Measurements from ENCODE around the gene IFNA2.
A peak's percentile ranks its signal among the peaks of the same experiment; 100 is the strongest.
"Not testable (repeated sequence)": the region's sequence is repeated elsewhere in the genome, so short reads cannot be mapped to it uniquely, and the experiment has no call there.

Gene IFNA2

GRCh38 chr9:21381448-21382339, 3.5 kb downstream of the IFNA2 start:
- DNase-seq (ENCODE audit: low spot score), result peak; percentile 14

DNA sequence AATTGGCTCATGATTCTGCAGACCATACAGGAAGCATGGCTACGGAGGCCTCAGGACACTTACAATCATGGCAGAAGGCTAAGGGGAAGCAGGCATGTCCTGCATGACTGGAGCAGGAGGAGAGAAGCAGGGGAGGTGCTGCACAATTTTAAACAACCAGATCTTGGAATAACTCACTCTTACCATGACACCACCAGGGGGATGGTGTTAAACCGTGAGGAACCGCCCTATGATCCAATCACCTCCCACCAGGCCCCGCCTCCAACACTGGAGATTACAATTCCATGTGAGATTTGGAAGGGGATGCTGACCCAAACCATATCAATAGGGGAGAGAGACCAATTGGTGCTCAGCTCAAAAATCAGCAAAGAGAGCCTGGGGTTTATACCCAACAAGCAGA, 13.7 kb downstream of the IFNA2 start:
- not testable (repeated sequence) for DNase-seq (ENCODE audit: low spot score)

GRCh38 chr9:21367957-21368356, 17.2 kb downstream of the IFNA2 start, which contains the start of gene IFNA13:
IFNA13 (minus strand) TSS chr9:21368057; CDS start chr9:21368010, 47 bp downstream.
- DNase-seq (ENCODE audit: low spot score), result no peak

DNA sequence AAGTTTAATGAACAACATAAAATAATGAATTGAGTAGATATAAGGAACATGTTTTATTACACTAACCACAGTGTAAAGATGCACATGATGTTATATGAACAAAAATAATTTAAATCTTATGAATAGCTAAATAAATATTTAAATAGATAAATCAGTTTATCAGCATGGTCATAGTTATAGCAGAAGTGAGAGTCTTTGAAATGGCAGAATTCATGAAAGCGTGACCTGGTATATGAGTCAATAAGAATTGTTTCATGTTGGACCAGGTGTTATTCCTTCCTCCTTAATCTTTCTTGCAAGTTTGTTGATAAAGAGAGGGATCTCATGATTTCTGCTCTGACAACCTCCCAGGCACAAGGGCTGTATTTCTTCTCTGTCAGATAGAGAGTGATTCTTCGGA, 18.0 kb downstream of the IFNA2 start:
- DNase-seq (ENCODE audit: low spot score), result not testable (repeated sequence)

GRCh38 chr9:21362287-21362686, 22.9 kb downstream of the IFNA2 start:
- no peak for DNase-seq (ENCODE audit: low spot score)

- DNase-seq (ENCODE audit: low spot score), result no peak
These were observed 27.4 kb downstream of the IFNA2 start for GRCh38 chr9:21357479-21358460.

DNA sequence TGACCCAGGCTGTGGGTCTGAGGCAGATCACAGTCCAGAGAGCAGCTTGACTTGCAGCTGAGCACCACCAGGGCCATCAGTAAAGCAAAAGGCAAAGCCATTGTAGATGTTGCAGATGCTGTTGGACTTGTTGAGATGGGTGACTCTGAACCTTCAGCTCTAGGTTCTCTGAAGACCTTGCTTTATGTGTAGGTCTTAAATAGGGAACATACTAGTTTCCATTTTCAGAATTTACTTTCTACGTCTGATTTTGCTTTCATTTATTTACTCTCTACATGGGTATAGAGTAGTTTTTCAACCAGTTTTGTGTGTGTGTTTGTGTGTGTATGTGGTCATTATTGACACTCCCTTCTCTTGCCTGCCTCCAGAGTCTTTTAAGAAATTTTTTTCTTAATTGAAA, 34.4 kb downstream of the IFNA2 start, which contains the start of gene IFNA6:
Gene IFNA6, minus strand, starts transcription at position 101 of the 400 bp plus-strand sequence. Its CDS starts 0 bp downstream, at position 101.
- DNase-seq (ENCODE audit: low spot score), result no peak

- no peak for DNase-seq (ENCODE audit: low spot score)
These were observed 36.7 kb downstream of the IFNA2 start for GRCh38 chr9:21348430-21348970.

DNA sequence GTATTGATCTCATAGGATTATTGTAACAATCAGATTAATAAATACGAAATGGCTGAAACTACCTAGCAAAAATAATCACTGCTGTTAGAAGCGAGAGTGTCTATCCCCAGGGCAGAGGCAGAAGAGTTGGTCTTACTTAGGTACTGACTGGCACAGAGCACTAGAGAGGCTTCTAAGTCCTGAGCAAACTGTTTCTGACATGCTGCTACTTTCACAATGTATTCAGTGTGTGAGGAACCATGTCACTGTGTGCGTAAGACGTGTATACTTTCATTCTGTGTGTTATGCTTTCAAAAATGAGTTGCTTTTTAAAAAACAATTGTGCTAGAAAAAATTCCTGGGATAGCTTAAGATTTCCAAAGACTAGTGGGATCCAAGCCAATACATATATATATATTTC, 44.5 kb downstream of the IFNA2 start:
- DNase-seq (ENCODE audit: low spot score), result no peak

- no peak for DNase-seq (ENCODE audit: low spot score)
These were observed 48.7 kb downstream of the IFNA2 start for GRCh38 chr9:21336457-21336856.

- DNase-seq (ENCODE audit: low spot score), result peak; percentile 91
These were observed 50.2 kb downstream of the IFNA2 start, which contains the start of gene KLHL9 for GRCh38 chr9:21334701-21335632. KLHL9 (minus strand) TSS chr9:21335404; CDS start chr9:21334859, 545 bp downstream.

All from SW480 (cell line).